ENCODE results near the gene LAMA3.

Gene LAMA3

GRCh38 chr18:23938043-23938756 lies 248.9 kb downstream of the LAMA3 start:
- DNase-seq (ENCODE audit: low spot score), result peak; percentile 31

- no peak for DNase-seq (ENCODE audit: low spot score)
Measured at GRCh38 chr18:23938901-23939341, 249.7 kb downstream of the LAMA3 start.

GRCh38 chr18:23939366-23939765 lies 250.1 kb downstream of the LAMA3 start:
- no peak for DNase-seq (ENCODE audit: low spot score)

- DNase-seq (ENCODE audit: low spot score), result no peak
Measured at GRCh38 chr18:23939896-23940295, 250.6 kb downstream of the LAMA3 start.

GRCh38 chr18:23941791-23942190 lies 252.5 kb downstream of the LAMA3 start:
- DNase-seq (ENCODE audit: low spot score), result no peak

GRCh38 chr18:23943104-23943503 lies 253.9 kb downstream of the LAMA3 start:
- peak; percentile 10 for DNase-seq (ENCODE audit: low spot score)

- DNase-seq (ENCODE audit: low spot score), result no peak
Measured at GRCh38 chr18:23943903-23944624, 254.8 kb downstream of the LAMA3 start.

GRCh38 chr18:23945416-23946079 lies 256.3 kb downstream of the LAMA3 start:
- DNase-seq (ENCODE audit: low spot score), result no peak

GRCh38 chr18:23949863-23950262 lies 260.6 kb downstream of the LAMA3 start:
- no peak for DNase-seq (ENCODE audit: low spot score)

GRCh38 chr18:23950644-23951043 lies 261.4 kb downstream of the LAMA3 start:
- DNase-seq (ENCODE audit: low spot score), result no peak

GRCh38 chr18:23951206-23951605 lies 262.0 kb downstream of the LAMA3 start:
- no peak for DNase-seq (ENCODE audit: low spot score)

- no peak for DNase-seq (ENCODE audit: low spot score)
Measured at GRCh38 chr18:23953984-23954383, 264.7 kb downstream of the LAMA3 start.

- no peak for DNase-seq (ENCODE audit: low spot score)
Measured at GRCh38 chr18:23956483-23956882, 267.2 kb downstream of the LAMA3 start.

GRCh38 chr18:23958036-23958435 lies 268.8 kb downstream of the LAMA3 start:
- no peak for DNase-seq (ENCODE audit: low spot score)

- no peak for DNase-seq (ENCODE audit: low spot score)
Measured at GRCh38 chr18:23963443-23964165, 274.4 kb downstream of the LAMA3 start.

- DNase-seq (ENCODE audit: low spot score), result peak; percentile 54
Measured at GRCh38 chr18:23964282-23965238, 275.3 kb downstream of the LAMA3 start.

GRCh38 chr18:23966909-23967308 lies 277.7 kb downstream of the LAMA3 start:
- no peak for DNase-seq (ENCODE audit: low spot score)

GRCh38 chr18:23967321-23968089 lies 278.3 kb downstream of the LAMA3 start:
- peak; percentile 34 for DNase-seq (ENCODE audit: low spot score)

- no peak for DNase-seq (ENCODE audit: low spot score)
Measured at GRCh38 chr18:23968638-23969604, 279.7 kb downstream of the LAMA3 start.

Data from CD4-positive, alpha-beta T cell treated with Interleukin-6 at 100 ng/mL for 8 hours (primary cell).